GM20431 (cell line): ENCODE measurements around the gene TRIM9.

ENCODE experiments used
- in situ Hi-C: fragments of 300-500 bp; cut with MseI, MboI; formaldehyde crosslinking; loops from one replicate; pipeline ENCODE4 v1.15.0; 2020; ENCODE audit warnings: low sequenced_read_pairs; ENCODE audit not compliant: unreplicated experiment

The TRIM9 gene

DNA sequence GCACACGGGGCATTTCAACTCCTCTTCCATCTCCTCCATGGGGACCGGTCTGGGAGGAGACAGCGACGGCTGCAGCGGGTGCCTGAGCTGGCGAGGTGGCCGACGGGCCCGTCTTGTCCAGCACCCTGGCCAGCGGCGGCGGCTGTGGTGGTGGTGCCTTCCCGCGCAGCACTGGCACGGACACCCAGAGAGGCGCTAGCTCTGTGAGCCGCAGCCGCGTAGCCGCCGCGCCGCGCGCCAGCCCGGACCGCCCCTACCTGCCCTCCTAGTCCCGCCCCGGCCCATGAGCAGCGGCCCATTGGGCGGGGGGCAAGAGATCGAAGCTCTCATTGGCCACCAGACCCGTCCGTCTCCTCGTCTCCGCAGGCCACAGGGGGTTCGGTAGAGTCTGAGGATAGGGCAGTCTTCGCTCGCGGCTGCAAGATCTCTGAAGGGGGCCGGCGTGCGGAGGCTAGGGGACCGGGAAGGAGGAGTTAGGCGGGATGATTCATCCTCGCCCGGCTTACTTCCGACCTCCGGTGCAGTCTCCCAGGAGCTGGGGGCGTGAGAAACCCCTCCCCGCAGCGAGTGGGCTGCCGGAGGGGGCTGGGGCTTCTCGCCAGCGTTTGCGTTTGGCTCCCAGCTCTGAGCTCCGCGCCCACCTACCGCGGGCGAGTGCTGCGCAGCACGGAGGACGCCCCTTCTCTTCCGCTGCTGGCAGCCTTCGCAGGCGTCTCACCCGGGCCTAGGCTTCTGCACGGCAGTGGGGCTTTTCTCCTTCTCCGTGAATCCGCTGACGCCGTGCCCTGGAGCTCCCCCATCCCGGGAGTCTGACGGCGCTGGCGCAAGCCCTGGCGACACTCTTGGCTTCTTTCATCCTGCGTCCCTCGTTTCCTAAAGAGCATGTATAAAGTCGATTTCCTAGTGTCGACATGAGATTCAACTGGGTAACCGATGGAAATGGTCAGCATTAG, at the start of gene TRIM9:
Gene TRIM9 (minus strand): TSS at position 205 of the 953 bp plus-strand sequence. CDS start 166 bp downstream, at position 39.
- in situ Hi-C loops, result no loop called here

DNA sequence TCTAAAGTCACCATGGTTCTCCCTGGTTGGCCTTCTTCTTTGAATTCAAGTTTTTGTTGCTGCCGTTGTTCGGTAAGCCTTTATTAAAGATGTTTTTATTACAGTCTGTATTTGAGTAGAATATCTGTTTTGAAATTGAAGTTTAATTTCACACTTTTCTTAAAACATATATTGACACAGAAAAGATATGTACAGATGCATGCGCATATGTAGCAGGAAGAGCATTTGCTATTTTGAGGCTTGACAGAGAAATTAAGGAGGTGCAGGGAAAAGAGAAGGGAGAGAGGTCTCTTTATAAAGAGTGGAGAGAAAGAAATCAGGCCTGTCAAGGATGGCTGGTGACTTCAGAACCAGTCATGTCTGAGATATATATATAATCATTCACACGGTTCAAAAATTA, 46.0 kb upstream of the TRIM9 start:
- in situ Hi-C loops, result no loop called here

DNA sequence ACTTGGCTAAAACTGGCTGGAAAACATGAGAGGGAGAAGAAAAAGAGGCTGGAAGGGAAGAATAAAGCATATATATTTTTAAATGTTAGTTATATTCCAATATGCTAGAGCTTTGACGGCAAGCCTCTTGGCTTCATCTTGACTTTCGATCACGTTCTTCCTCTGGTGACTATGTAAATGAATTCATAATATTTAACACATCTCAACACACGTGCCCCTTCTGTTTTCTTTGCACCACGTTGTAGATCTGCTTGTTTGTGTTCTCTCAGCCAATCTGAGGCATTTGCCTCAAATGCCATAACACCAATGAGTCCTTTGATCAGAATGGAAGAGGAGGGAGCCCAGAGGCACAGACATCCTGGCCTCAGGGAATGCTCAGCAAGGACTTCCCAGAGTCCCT, 45.4 kb upstream of the TRIM9 start:
- in situ Hi-C loops, result no loop called here

DNA sequence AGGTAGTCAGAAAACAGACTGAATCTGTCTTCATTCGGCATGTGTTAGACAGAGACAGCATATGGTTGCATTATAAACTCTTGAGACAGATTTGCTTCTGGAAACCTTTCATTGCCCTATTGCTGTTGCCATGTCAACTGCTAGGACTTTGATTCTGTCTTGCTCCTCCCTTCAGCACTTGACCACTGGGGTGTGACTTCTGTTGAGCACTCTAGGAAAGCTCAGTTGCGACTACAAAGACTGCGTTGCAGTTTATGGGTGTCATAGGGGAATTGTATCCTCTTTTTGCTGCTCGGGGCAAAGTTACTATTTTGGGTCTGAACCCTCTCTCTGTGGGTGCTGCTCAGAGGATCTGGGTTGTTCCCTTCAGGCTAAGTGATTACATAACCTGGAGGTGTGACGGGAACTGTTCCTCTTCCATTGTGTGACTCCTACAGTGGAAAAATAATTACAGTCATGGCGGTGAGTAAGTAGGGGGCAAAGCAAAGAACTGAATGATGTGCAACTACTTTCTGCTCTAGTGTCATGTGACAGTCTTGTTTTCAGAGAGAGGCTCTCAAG, 44.3 kb upstream of the TRIM9 start:
- in situ Hi-C loops, result no loop called here

DNA sequence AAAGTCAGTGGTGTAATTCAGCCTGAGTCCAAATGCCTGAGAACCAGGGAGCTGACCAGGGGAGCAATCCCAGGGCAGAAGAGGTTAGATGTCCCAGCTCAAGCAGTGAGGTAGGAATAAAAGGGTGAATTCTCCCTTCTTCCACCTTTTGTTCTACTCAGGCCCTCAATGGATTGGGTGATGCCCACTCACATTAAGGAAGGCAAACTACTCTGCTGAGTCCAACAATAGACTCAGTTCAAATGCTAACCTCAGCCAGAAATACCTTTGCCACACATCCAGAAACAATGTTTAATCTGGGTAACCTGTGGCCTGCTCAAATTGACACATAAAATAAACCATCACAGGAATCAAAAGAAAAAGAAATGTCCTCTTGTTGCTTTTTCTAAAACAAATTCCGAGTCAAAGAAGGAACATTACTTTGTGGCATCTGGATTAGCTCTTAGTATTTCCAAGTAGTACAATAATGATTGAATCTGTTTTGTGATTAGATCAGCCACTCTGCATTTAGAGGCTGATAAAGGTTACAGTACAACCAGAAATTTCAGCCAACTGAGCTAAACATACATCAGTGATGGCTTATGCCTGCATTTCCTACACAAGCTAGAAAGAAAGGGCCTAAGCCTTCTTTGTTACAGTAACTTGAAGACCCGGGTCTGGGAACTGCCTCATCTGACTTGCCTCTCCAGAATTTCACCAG, 43.6 kb upstream of the TRIM9 start:
- in situ Hi-C loops, result no loop called here

DNA sequence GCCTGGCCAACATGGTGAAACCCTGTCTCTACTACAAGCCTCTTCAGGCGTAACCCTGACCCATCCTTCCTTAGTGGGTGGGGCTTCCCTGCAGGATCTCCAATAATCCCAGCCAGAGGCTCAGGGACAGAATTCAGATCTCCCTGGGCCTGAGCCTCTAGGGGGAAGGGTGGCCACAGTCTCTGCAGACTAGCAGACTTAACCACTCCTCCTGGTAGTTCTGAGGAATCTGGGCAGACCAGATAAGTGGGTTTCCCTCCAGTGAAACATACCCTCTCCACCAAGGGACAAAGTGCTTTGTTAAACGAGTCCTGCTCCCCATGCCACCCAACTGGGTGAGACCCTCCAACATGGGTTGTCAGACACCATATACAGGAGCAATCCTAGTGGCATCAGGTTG, 36.6 kb upstream of the TRIM9 start:
- in situ Hi-C loops, result no loop called here

DNA sequence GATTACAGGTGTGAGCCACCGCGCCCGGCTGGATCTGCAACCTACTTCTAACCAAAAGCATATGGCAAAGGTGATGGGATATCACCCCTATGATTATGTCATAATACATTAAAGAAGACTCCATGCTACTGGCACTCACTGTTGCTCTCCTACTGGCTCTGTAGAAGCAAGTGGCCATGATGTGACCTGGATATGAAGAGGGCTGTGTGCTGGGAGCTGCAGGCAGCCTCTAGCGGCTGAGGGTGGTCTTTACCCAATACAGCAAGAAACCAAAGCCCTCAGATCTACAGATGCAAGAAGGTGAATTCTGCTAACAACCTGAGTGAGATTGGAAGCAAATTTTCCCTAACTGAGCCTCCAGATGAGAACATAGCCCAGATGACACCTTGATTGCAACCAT, 34.2 kb upstream of the TRIM9 start:
- in situ Hi-C loops, result no loop called here

DNA sequence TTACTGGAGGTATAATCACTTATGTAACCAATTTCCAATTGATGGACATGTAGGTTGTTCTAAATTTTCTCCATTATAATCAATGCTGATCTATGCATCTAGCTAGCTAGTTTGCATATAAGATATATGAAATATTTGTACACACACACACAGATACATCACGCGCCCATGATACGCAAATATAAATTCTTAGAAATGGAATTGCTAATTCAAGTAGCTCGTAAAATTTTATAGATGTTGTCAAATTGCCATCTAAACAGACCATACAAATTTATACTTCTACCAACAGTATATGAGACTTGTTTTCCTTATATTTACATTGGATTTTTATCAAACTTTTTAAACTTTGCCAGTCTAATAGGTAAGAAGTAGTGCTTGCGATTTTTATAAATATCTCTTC, 29.1 kb upstream of the TRIM9 start:
- in situ Hi-C loops, result no loop called here

DNA sequence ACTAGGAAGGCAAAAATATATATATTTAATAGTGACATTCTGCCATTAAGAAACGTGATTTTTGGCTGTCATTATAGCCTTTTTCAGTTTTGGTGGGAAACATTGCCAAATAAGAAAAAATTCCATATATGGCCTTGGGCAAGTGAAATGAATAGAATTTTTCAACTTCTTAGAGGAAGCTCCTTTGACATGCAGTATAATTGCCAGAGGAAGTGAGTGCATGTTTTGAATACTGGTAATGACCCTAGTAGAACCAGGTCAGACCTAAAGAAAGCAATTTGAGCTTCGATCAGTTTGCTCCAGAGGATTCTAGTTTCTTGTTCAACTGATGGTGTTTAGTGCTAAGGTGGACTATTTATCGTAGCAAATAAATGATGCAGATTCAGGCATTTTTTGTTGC, 26.2 kb upstream of the TRIM9 start:
- in situ Hi-C loops, result no loop called here

DNA sequence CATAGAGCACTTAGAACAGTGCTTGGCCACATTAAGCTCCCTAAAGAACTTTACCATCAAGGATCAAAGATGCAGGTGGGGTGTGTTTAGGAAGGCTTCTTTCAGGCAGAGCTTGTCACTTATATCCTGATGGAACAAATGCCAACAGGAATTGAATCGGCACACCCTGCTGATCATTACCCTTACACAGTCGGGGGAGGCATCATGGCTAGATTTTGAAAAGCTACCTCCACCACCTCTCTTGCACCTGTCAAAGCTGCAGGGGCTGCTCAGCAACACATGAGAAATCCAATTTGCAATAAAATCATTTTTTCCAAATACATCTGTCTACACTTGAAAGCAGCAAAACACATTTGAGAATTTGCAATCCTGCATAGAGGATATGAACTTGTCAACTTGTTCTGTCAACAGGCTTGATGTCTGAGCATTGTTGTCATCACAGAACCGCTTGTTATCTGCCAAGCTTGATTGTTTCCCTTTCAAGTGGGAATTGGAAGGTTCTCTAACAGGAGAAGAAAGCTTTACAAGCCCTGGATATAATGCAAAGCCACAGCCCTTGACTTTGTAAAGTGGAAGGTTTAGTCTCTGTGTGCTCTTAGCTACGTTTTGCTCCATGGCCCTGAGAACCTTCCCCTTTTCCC, 24.6 kb upstream of the TRIM9 start:
- in situ Hi-C loops, result no loop called here

DNA sequence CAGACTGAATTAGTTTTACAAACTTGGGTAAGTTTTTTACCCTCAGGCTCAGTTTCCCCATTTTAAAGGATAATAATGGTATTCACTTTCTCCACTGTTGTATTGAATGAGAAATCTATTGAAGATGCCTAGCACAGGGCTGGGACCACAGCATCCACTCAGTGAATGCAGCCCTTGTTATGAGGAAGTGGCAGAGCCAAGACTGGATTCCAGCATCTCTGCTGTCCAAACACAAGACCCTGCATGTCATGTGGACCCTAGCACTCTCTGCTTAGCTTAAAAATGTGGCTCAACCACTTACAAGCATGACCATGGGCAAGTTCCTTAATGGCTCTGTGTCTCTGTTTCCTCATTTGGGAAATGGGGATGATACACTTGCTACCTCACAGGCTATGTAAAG, 24.1 kb upstream of the TRIM9 start:
- in situ Hi-C loops, result no loop called here

DNA sequence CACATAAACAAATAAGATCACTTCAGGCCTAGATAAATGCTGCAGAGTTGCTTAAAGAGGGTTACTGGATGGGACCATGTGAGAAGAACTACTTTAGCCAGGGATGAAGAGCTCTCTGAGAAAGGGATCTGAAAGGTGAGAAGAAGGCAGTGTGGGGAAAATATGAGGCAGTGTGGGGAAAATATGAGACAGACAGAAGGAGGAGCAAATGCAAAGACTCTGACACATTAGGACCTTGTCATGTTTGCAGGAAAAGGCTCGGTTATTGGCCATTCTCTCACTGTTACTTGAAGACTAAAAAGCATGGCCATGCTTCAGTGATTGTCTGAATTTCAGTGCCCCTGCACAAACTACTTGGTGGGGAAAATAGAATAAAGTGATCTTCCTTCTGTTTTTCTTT, 22.7 kb upstream of the TRIM9 start:
- in situ Hi-C loops, result no loop called here

DNA sequence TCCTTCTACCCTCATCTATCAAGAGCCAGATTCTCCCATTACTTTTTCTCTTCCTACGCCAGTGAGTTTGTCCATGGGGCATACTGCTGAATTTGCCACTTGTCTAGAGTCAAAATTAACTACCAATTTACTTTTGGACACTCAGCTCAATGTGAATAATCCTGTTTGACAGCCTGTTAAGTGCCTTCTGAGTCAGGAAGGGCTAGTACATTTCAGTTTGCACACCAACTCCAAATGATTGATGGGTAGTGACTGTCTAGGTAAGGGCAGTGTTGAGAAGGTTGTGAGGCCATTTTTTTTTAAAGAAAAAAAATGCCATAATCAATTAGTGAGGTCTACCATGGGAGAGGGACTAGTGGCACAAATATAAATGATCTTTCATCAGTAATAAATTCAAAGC, 21.8 kb upstream of the TRIM9 start:
- in situ Hi-C loops, result no loop called here

DNA sequence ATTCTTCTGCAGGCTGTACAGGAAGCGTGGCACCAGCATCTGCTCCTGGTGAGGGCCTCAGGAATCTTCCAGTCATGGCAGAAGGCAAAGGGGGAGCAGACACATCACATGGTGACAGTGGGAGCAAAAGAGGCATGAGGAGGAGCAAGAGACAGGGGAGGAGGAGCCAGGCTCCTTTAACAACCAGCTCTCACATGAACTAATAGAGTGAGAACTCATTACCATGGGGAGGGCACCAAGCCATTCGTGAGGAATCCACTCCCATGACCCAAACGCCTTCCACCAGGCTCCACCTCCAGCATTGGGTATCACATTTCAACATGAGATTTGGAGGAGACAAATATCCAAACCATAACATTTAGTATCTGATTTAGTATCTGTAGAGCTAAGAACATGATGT, 14.7 kb upstream of the TRIM9 start:
- in situ Hi-C loops, result no loop called here

DNA sequence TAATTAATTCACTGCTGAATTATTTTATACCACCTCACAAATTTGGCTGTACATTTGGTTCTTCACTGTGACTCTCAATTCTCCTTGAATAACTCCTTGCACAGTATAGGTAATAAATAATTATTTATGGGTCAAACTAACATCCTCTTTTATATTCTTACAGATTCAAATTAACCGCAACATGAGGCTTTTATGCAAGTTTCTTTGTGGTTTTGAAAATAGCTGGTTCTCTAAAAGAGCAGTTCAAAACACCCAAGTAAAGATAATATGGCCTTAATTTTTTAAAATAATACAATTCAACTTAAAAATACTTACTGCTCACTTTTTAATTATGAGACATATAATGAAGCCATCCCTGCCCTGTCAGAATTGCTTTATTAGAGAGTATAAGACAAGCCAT, 12.9 kb upstream of the TRIM9 start:
- in situ Hi-C loops, result no loop called here

DNA sequence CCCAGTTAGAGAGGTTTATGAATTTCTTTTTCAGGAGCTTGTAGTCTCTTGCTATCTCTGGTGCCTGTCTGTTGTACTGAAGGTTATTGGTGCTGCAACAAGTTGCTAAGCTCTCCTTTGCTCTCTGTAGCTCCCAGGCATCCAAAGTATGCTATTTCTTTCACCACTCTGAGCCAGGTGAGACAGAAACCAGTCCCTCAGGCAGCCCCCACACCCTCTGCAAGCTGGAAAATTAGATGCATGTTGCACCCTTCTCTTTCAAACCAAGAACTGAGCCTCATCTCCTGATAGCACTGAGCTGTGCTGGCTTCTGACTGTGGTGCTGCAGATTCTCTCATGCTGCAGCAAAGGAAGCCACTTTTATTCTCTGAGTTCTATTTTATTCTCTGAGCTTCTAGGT, 9.6 kb upstream of the TRIM9 start:
- in situ Hi-C loops, result no loop called here

DNA sequence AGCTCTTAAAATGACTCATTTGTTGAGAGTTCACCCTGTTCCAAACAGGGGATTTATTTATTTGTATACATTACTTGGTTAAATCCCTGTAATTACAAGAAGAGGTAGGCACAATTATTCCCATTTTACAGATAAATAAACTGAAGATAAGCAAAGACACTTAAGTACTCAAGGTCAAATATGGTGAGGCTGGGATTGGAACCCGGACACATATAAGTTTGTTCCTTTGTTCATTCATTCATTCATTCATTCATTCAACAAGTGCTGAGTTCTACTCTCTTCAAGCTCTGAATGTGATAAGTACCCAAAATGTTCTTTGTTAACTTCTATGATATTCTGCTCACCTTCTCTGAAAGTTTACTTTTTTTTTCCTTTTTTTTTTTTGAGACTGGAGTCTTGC, 2.4 kb upstream of the TRIM9 start:
- in situ Hi-C loops, result no loop called here

DNA sequence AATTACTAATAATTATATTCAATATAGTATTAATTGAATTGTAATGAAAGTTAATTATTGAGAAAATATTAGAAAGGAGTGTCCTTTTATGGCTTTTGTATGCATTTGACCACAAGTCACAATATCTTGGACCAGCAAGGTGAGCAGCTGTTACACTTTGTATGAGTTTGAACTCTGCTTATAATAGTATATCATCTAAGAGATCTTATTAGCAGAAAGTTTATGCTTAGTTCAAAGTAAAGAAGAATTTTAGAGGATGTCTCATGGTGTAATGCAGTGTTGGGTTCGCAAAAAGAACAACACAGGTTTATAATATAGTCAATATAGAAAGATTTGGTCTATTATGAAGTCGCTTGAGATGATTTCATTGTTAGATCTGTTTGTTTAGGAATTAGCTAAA, 2.0 kb upstream of the TRIM9 start:
- in situ Hi-C loops, result no loop called here

DNA sequence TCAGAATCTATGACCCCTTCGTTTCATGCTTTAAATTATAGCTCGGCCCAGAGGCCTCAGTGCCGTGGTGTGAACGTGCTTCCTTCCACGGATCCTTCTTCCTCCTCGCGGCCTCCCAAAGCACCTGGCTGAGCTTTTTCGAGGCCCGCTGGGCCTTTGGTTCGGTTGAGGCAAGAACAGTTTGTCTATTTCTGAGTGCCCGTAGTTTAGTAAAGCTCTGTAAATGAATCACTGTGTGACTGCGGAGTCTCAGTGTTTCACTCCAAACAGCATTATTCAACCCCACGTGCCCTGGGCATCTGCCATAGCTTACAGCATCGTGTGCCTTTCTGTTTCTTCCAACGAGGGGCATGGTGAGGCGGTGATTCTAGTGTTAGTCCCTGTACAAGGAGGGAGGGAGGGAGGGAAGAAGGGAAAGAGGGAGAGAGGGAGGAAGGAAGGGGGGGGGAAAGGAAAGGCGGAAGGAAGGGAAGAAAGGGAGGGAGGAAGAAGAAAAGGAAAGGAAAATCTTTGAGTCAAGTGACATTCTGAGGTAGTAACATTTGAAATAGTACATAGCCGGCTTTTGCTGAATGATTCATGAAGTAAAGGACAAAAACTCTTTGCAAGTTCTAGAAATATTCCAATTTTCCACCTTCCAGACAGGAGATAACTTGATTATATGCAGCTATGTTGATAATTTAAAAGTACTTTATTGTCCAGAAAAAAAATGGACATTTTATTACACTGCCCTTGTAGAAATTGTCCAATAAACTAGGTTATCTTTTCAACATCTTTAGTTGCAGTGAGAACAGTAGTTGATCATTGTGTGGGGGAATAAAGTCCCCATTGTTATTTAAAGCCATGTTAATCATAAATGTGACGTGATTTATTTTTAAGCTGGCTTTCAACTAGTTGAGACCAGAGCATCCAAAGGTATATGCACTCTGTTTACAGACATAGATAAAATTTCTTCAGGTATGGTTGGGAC, 1.2 kb upstream of the TRIM9 start:
- in situ Hi-C loops, result no loop called here
